HG03196 (cell line): ENCODE data around the gene GSTM5.
"Not testable (repeated sequence)": the region's sequence is repeated elsewhere in the genome, so short reads cannot be mapped to it uniquely, and the experiment has no call there.

Source experiments
- ATAC-seq: cut with Tn5 transposase; IDR thresholded peaks from one replicate; pipeline ENCODE4 v1.9.1; 2021; ENCODE audit not compliant: unreplicated experiment

Gene GSTM5

DNA sequence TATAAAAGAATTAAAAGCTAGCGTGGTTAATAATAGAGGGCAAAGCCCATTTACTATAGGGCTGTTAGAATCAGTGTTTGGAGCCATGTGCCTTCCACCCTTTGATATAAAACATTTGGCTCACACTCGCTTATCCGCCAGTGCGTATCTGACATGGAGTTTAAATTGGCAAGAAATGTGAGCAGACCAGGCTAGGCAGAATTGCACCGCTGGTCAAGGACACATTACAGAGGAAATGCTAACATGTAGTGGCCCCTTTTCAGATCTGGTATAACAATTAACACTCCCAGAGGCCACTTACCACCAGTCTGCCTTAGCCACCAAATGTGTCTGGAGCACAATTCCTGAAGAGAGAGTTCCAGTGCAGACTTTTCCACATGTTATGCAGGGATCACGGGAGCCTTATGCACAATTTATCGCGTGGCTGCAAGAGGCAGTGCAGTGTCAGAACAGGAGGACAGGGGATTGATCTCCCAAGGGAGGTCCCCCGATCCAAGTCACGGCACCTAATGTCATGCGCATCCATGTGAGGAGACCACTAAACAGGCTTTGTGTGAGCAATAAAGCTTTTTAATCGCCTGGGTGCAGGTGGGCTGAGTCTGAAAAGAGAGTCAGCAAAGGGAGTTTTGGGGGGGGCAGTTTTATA lies 14.8 kb downstream of the GSTM5 start:
- ATAC-seq = no peak

DNA sequence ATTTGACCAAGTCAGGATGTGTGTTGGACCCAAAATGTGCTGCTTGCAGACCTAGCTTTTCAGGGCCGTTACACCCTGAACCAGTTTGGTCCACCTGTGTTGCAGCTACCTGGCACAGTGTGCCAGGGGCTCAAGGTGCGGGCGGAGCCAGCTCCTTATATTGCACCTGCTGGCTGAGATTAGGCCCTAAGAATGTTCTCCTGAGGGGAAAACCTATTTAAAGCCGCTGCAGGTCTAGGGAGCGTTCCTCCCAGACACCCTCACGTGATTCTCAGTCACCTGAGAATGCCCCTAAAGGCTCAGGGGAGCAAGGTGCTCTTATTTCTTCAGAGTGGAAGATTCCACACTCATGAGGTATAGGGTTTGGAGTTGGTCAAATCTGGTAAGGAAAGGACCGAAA lies 16.8 kb downstream of the GSTM5 start:
- no peak for ATAC-seq

DNA sequence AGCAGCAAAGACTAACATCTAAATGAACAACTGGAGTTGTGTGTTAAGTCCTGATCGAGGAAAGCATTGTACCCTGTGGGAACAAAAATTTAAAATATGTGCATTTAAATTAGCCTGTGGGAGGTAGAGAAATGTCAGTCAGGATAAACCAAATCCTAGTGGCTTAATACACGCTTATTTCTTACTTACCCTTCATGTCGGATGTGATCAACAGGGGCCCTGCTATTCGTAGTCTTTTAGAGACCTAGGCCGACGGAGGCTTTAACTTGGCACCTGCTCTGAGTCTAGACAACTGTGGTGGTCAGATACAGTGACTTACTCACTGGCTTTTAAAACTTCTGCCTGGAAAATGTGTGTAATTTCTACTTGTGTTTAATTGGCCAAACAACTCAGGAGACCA lies 18.6 kb downstream of the GSTM5 start:
- no peak for ATAC-seq

GRCh38 chr1:109732390-109732881 lies 20.4 kb downstream of the GSTM5 start:
- ATAC-seq = no peak

DNA sequence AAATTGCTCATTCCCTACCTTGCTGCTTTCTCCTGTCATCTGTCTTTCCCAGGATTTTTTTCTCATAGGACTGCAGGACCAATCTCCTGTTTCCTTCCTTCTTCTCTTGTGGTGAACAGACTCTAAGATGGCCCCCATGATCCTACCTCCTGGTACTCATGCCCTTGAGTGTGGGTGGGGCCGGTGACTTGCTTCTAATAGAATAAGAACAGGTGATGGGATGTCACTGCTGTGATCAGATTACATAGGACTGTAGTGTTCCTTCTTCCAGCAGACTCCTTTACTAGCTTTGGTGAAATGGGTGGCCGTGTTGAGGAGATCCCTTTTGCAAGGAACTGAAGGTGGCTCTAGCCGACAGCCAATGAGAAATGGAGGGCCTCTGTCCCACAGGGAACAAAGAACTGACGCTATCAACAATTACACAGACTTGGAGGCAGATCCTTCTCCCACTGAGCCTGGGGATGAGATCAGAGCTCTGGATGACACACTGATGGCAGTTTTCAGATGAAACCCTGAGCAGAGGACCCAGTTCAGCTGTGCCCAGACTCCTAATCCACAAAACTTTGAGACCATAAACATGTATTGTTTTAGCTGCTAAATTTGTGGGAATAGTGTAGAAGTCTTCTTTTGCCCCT lies 21.3 kb downstream of the GSTM5 start:
- no peak for ATAC-seq

GRCh38 chr1:109739738-109740614 lies 27.9 kb downstream of the GSTM5 start:
- peak; percentile 89 for ATAC-seq

GRCh38 chr1:109740615-109741373 lies 28.7 kb downstream of the GSTM5 start, which contains the start of gene GSTM3:
GSTM3 (minus strand) TSS chr1:109741038; CDS start chr1:109740287, 751 bp downstream.
- ATAC-seq = no peak

DNA sequence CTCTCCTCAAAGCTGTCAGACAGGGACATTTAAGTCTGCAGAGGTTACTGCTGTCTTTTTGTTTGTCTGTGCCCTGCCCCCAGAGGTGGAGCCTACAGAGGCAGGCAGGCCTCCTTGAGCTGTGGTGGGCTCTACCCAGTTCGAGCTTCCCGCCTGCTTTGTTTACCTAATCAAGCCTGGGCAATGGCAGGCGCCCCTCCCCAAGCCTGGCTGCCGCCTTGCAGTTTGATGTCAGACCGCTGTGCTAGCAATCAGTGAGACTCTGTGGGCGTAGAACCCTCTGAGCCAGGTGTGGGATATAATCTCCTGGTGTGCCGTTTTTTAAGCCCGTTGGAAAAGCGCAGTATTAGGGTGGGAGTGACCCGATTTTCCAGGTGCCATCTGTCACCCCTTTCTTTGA lies 36.3 kb downstream of the GSTM5 start:
- ATAC-seq = not testable (repeated sequence)

- ATAC-seq = no peak
These were observed 37.2 kb downstream of the GSTM5 start for GRCh38 chr1:109749221-109749620.

- no peak for ATAC-seq
These were observed 38.3 kb downstream of the GSTM5 start for GRCh38 chr1:109750241-109750882.

GRCh38 chr1:109750920-109751319 lies 38.9 kb downstream of the GSTM5 start:
- ATAC-seq = no peak

DNA sequence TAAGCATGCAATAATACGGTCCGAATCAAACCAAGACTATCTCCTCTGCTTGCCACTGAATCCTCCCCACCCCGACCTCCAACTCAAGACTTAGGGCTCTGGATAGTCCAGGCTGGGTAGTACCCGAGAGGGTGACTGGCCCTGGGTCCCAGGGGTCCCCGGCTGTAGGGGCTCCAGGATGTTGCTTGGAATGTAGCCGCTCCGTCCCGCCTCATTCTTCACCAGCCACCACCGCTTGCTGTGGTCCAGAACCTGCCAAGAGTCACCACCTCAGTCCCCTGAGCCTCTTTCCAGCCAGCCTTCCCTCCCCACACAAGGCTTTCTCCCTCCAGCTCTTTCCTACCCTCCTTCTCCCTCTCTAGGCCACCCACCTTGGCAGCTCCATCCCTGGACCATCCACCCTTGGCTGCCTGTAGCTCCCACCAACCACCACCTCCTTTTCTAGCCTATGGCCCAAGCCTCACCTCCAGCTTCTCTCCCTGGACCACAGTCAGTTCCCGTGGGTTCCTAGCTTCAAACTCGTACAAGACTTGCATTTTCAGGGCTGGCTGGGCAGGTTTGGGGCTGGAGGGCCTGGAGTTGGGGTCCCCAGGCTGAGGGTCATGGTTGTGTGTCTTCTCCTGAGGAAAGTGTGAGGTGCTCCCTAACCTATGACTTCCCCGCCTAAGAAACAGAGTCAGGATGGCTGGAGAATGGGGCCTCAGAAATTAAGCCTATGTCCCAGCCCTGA lies 39.6 kb downstream of the GSTM5 start:
- ATAC-seq = no peak

GRCh38 chr1:109754738-109755137 lies 42.7 kb downstream of the GSTM5 start:
- no peak for ATAC-seq

DNA sequence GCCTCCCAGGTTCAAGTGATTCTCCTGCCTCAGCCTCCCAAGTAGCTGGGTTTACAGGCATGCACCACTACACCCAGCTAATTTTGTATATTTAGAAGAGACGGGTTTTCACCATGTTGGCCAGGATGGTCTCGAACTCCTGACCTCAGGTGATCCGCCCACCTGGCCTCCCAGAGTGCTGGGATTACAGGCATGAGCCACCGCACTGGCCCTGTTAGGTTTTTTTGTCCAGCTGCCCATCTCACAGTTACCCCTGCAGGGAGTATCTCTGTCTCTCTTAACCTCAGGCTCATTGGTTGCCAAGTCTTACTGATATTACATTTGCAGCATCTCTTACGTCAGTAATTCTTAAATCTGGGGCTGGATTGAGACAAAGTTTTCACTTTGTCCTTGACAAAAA lies 44.3 kb downstream of the GSTM5 start:
- ATAC-seq = not testable (repeated sequence)

- ATAC-seq = no peak
These were observed 44.9 kb downstream of the GSTM5 start for GRCh38 chr1:109756848-109757521.

GRCh38 chr1:109757936-109758786 lies 46.1 kb downstream of the GSTM5 start:
- ATAC-seq = no peak

DNA sequence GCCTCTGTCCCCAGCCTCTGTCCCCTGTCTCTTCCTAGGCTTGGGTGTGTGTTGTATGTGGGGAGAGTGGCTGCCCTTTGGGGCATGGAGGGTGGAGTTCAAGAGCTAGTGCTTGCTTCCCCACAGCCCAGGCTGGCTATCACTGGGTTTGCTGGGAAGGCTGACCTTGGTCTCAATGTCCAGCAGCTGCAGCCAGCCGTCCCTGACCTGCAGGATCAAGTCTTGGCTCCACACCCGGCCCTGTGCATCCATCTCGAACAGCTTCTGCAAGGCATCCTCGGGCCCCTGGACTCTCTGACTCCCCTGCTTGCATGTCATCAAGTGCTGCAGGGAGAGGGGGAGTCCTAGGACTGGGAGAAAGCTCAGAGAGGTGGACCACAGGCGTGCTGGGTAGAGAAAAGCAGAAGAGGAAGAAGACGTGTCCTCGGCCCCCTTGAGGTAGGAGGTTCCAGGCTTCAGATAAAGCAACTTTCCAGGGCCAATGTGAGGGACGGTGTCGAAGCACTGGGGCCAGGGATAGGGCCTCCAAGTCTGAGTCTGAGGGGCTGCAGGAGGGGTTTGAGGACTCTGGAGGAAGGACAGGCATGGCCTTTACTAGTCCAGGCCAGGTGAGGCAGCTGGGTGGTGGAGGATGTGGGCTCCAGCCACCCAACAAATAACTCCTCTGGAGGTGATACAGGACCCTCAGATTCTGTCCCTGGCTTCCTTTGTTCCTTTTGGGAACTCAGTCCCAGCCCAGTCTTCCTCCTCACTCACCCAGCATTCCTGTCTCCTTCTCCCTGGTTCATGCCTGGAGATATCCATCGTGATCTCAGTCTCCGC lies 47.7 kb downstream of the GSTM5 start:
- no peak for ATAC-seq
